KMS-11 (cell line): ENCODE results near the gene REEP1.

Experiments
- H2AFZ ChIP-seq: fragments of 200-600 bp; sonication (generic); 2 replicates; pipeline ENCODE4 v1.6.1; 2016; ENCODE audit warnings: antibody characterized with exemption, mixed run types, low read depth
- H3K27ac ChIP-seq: fragments of 200-600 bp; sonication (generic); 2 replicates; pipeline ENCODE4 v1.6.1; 2016; ENCODE audit warnings: mild to moderate bottlenecking, mixed run types
- H3K27me3 ChIP-seq: fragments of 200-600 bp; sonication (generic); 2 replicates; pipeline ENCODE4 v1.6.1; 2017; ENCODE audit warnings: mild to moderate bottlenecking, low read depth, mixed run types, moderate library complexity; ENCODE audit not compliant: insufficient read depth
- H3K36me3 ChIP-seq: fragments of 200-600 bp; sonication (generic); 2 replicates; pipeline ENCODE4 v1.6.1; 2017; ENCODE audit warnings: mild to moderate bottlenecking, mixed run types; ENCODE audit not compliant: insufficient read depth
- H3K4me1 ChIP-seq: fragments of 200-600 bp; sonication (generic); 2 replicates; pipeline ENCODE4 v1.6.1; 2016; ENCODE audit warnings: mild to moderate bottlenecking, low read depth, mixed run types; ENCODE audit not compliant: poor library complexity, severe bottlenecking
- H3K4me2 ChIP-seq: fragments of 200-600 bp; sonication (generic); 2 replicates; pipeline ENCODE4 v1.7.0; 2016; ENCODE audit warnings: mild to moderate bottlenecking, mixed run types
- H3K4me3 ChIP-seq: fragments of 200-600 bp; sonication (generic); IDR thresholded peaks from 2 replicates; pipeline ENCODE4 v1.6.1; 2017; ENCODE audit warnings: low read depth, low read length, mixed read lengths; ENCODE audit not compliant: insufficient read depth
- H3K79me2 ChIP-seq: fragments of 200-600 bp; sonication (generic); 2 replicates; pipeline ENCODE4 v1.6.1; 2016; ENCODE audit warnings: low read depth, mixed run types; ENCODE audit not compliant: insufficient read depth
- H3K9ac ChIP-seq: fragments of 200-600 bp; sonication (generic); 2 replicates; pipeline ENCODE4 v1.6.1; 2016; ENCODE audit warnings: mild to moderate bottlenecking, mixed run types
- H4K20me1 ChIP-seq: fragments of 200-600 bp; sonication (generic); 2 replicates; pipeline ENCODE4 v1.6.1; 2016; ENCODE audit warnings: mild to moderate bottlenecking, mixed run types; ENCODE audit not compliant: insufficient read depth
- TF ChIP-seq, protein P1 (sequence below): fragments of 200-600 bp; sonication (generic); conservative IDR thresholded peaks from 2 replicates; pipeline ENCODE4 v1.6.1; 2017; ENCODE audit warnings: low read depth, mild to moderate bottlenecking, antibody characterized with exemption, low read length, moderate library complexity, mixed read lengths

Gene REEP1

DNA sequence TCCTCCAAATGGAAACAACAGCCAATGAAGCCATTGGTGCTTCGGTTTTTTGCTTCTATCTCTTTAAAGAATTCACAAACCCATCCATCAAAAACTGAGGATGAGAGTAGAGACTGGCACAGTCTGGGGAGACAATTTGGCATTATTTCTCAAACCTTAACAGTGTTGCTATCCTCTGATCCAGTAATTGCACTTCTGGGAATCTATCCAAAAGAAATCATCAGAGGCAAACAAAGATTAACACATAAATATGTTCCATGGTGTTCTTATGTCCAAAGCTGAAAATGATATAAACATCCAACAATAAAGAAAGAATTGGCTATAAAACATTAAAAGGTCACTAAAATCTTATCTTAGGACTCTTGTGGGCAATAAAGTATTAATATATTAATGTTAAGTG, 35.1 kb downstream of the REEP1 start:
- H2AFZ ChIP-seq, result no peak overlapping the region
- H3K36me3 ChIP-seq, result no peaks in the 10 kb centered on the region
- TF ChIP-seq, protein P1, sequence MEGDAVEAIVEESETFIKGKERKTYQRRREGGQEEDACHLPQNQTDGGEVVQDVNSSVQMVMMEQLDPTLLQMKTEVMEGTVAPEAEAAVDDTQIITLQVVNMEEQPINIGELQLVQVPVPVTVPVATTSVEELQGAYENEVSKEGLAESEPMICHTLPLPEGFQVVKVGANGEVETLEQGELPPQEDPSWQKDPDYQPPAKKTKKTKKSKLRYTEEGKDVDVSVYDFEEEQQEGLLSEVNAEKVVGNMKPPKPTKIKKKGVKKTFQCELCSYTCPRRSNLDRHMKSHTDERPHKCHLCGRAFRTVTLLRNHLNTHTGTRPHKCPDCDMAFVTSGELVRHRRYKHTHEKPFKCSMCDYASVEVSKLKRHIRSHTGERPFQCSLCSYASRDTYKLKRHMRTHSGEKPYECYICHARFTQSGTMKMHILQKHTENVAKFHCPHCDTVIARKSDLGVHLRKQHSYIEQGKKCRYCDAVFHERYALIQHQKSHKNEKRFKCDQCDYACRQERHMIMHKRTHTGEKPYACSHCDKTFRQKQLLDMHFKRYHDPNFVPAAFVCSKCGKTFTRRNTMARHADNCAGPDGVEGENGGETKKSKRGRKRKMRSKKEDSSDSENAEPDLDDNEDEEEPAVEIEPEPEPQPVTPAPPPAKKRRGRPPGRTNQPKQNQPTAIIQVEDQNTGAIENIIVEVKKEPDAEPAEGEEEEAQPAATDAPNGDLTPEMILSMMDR, result no peak
- H3K4me1 ChIP-seq, result no peaks in the 10 kb centered on the region
- no peak overlapping the region for H3K27ac ChIP-seq
- no peaks in the 10 kb centered on the region for H3K27me3 ChIP-seq
- no peak overlapping the region for H3K9ac ChIP-seq
- H4K20me1 ChIP-seq, result no peaks in the 10 kb centered on the region
- no peak overlapping the region for H3K4me3 ChIP-seq
- H3K79me2 ChIP-seq, result no peaks in the 10 kb centered on the region
- no peak overlapping the region for H3K4me2 ChIP-seq

- H3K9ac ChIP-seq, result no peak overlapping the region
- no peaks in the 10 kb centered on the region for H3K36me3 ChIP-seq
- H3K4me3 ChIP-seq, result no peak overlapping the region
- H2AFZ ChIP-seq, result no peak overlapping the region
- H3K27ac ChIP-seq, result no peak overlapping the region
- no peaks in the 10 kb centered on the region for H3K4me1 ChIP-seq
- no peak overlapping the region for H3K4me2 ChIP-seq
- no peaks in the 10 kb centered on the region for H3K79me2 ChIP-seq
- TF ChIP-seq, protein P1, result no peak
- H3K27me3 ChIP-seq, result no peaks in the 10 kb centered on the region
- H4K20me1 ChIP-seq, result no peaks in the 10 kb centered on the region
Measured at GRCh38 chr2:86301711-86302202, 35.7 kb downstream of the REEP1 start.

DNA sequence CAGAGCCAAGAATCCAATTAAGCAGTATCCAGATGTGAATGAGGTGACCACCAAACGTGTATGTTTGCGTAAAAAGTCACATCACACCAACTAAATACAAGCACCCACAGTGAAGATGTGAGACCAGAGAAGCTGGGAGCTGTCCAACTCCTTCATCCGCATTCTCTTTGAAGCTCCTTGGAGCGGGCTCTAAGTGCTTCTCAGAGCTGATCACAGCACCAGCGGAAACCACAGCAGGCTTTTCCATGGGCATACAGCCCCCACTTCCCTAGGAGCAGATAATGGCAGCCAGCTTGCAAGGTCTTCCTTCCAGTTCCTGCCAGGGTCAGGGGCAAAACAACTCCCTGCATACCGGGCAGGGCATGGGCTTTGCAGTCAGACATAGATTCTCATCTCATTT, 36.4 kb downstream of the REEP1 start:
- Histone ChIP-seq H2AFZ (no peak overlapping the region), H3K27ac (no peak overlapping the region), H3K27me3 (no peaks in the 10 kb centered on the region), H3K79me2 (no peaks in the 10 kb centered on the region), H3K9ac (no peak overlapping the region), H3K4me1 (no peaks in the 10 kb centered on the region), H3K36me3 (no peaks in the 10 kb centered on the region), H3K4me3 (no peak overlapping the region), H3K4me2 (no peak overlapping the region), H4K20me1 (no peaks in the 10 kb centered on the region)
- TF ChIP-seq, protein P1, result no peak

- H3K4me2 ChIP-seq, result no peak overlapping the region
- H3K27ac ChIP-seq, result no peak overlapping the region
- no peaks in the 10 kb centered on the region for H3K36me3 ChIP-seq
- no peaks in the 10 kb centered on the region for H3K79me2 ChIP-seq
- no peak overlapping the region for H3K9ac ChIP-seq
- no peaks in the 10 kb centered on the region for H3K4me1 ChIP-seq
- H3K4me3 ChIP-seq, result no peak overlapping the region
- H4K20me1 ChIP-seq, result no peaks in the 10 kb centered on the region
- TF ChIP-seq, protein P1, result no peak
- no peaks in the 10 kb centered on the region for H3K27me3 ChIP-seq
- no peak overlapping the region for H2AFZ ChIP-seq
Measured at GRCh38 chr2:86300496-86300895, 36.9 kb downstream of the REEP1 start.
